GF-D8 (cell line): Measurements from ENCODE around the gene CES3.
"Not testable (repeated sequence)": the region's sequence is repeated elsewhere in the genome, so short reads cannot be mapped to it uniquely, and the experiment has no call there.

Experiments
- DNase-seq: peaks from one replicate; lab custom pipeline; 2025; lab: John Stamatoyannopoulos, UW

CES3 gene

GRCh38 chr16:66972983-66973382 is 11.9 kb downstream of the CES3 start:
- no peak for DNase-seq

- DNase-seq = no peak
These were observed 12.7 kb downstream of the CES3 start for GRCh38 chr16:66973716-66974115.

- DNase-seq = not testable (repeated sequence)
These were observed 13.3 kb downstream of the CES3 start for GRCh38 chr16:66974156-66974931.

- DNase-seq = not testable (repeated sequence)
These were observed 13.8 kb downstream of the CES3 start for GRCh38 chr16:66974932-66975246.

GRCh38 chr16:66975302-66975893 is 14.3 kb downstream of the CES3 start:
- no peak for DNase-seq

- DNase-seq = no peak
These were observed 15.7 kb downstream of the CES3 start for GRCh38 chr16:66976746-66977145.

- DNase-seq = no peak
These were observed 16.5 kb downstream of the CES3 start for GRCh38 chr16:66977341-66978113.

- DNase-seq = no peak
These were observed 18.1 kb downstream of the CES3 start for GRCh38 chr16:66979011-66979717.

GRCh38 chr16:66983033-66983432 is 22.0 kb downstream of the CES3 start:
- no peak for DNase-seq

GRCh38 chr16:66984892-66985311 is 23.8 kb downstream of the CES3 start:
- no peak for DNase-seq

- DNase-seq = no peak
These were observed 25.5 kb downstream of the CES3 start for GRCh38 chr16:66986559-66986958.

- no peak for DNase-seq
These were observed 27.2 kb downstream of the CES3 start, which contains the start of gene CES4A for GRCh38 chr16:66988197-66988788. Gene CES4A, plus strand, starts transcription at chr16:66988589. Its CDS starts 184 bp downstream, at chr16:66988773.

GRCh38 chr16:66991545-66992077 is 30.5 kb downstream of the CES3 start:
- no peak for DNase-seq

- DNase-seq = not testable (repeated sequence)
These were observed 32.5 kb downstream of the CES3 start for GRCh38 chr16:66993558-66993957.

- no peak for DNase-seq
These were observed 35.4 kb downstream of the CES3 start for GRCh38 chr16:66996324-66996982.

GRCh38 chr16:66996983-66997358 is 35.9 kb downstream of the CES3 start:
- DNase-seq = no peak

GRCh38 chr16:67000384-67001351 is 39.6 kb downstream of the CES3 start:
- no peak for DNase-seq

- DNase-seq = no peak
These were observed 40.7 kb downstream of the CES3 start for GRCh38 chr16:67001726-67002125.

- no peak for DNase-seq
These were observed 46.0 kb downstream of the CES3 start for GRCh38 chr16:67006930-67007658.
